ENCODE measurements around the gene TACC2.

DNA sequence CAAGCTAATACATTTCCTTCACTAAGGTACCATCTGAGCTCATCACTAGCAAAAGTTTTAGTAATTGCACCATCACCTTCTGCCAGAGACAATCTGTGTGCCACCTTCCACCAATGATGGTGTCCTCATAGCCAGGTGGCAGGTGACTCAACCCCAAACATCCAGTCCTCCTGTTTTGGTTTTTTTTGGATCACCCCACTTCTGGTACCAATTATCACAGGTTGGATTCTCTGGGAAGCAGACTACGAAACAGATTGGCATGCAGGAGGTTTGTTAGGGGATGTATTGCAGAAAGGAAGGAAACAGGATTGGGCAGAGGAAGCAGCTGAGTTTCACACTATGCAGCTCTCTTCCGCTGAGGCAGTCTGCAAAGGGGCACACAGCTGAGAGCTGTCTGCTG lies 4.5 kb upstream of the TACC2 start:
- TF ChIP-seq, protein P1, sequence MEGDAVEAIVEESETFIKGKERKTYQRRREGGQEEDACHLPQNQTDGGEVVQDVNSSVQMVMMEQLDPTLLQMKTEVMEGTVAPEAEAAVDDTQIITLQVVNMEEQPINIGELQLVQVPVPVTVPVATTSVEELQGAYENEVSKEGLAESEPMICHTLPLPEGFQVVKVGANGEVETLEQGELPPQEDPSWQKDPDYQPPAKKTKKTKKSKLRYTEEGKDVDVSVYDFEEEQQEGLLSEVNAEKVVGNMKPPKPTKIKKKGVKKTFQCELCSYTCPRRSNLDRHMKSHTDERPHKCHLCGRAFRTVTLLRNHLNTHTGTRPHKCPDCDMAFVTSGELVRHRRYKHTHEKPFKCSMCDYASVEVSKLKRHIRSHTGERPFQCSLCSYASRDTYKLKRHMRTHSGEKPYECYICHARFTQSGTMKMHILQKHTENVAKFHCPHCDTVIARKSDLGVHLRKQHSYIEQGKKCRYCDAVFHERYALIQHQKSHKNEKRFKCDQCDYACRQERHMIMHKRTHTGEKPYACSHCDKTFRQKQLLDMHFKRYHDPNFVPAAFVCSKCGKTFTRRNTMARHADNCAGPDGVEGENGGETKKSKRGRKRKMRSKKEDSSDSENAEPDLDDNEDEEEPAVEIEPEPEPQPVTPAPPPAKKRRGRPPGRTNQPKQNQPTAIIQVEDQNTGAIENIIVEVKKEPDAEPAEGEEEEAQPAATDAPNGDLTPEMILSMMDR (IDR thresholded peaks at IDR 0.05; ENCODE audit: insufficient read depth, low read depth, low read length), result no peak
- no peak for TF ChIP-seq EZH2 (IDR thresholded peaks at IDR 0.05; ENCODE audit: insufficient read depth, low read length)

Measured in astrocyte (in vitro differentiated cells and primary cell).